ENCODE data around the gene MAPKAPK3.

MAPKAPK3 gene

DNA sequence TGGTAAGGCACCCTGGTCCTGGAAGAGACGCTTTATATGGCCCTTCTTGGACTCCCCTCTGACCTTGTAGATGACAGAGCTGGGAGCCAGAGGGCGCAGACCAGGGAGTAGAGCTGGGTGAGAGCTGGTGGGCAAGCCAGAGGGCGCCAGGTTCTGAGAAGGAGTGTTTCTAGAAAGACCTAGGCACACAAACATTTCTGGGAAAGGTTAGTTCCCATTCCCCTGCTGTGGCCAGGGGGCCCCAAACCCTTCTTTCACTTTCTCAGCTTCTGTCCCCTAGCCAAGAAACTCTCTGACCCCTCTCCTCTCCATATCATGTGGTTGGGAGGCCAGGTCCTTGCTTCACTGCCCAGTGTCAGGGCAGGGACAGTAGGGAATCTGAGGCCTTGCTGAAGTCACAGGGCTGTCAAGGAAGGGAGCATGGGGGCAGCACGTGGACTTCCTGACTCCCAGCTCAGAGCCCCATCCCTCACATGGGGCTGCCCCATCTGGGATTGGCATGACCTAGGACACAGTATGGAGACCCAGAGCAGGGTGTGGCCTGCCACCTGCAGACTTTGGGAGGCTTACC lies 44.1 kb upstream of the MAPKAPK3 start:
- H3K27me3 ChIP-seq (ENCODE audit: insufficient read depth, low read length, poor library complexity, severe bottlenecking) = no peaks in the 10 kb centered on the region
- no peak overlapping the region for H3K4me2 ChIP-seq (ENCODE audit: low read depth, low read length, poor library complexity, severe bottlenecking)
- no peaks in the 10 kb centered on the region for H3K36me3 ChIP-seq (ENCODE audit: insufficient read depth, low read length)
- no peak overlapping the region for H2AFZ ChIP-seq (ENCODE audit: low read length)
- no peaks in the 10 kb centered on the region for H3F3A ChIP-seq (ENCODE audit: low read depth)
- TF ChIP-seq, protein P1, sequence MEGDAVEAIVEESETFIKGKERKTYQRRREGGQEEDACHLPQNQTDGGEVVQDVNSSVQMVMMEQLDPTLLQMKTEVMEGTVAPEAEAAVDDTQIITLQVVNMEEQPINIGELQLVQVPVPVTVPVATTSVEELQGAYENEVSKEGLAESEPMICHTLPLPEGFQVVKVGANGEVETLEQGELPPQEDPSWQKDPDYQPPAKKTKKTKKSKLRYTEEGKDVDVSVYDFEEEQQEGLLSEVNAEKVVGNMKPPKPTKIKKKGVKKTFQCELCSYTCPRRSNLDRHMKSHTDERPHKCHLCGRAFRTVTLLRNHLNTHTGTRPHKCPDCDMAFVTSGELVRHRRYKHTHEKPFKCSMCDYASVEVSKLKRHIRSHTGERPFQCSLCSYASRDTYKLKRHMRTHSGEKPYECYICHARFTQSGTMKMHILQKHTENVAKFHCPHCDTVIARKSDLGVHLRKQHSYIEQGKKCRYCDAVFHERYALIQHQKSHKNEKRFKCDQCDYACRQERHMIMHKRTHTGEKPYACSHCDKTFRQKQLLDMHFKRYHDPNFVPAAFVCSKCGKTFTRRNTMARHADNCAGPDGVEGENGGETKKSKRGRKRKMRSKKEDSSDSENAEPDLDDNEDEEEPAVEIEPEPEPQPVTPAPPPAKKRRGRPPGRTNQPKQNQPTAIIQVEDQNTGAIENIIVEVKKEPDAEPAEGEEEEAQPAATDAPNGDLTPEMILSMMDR (conservative IDR thresholded peaks at IDR 0.05; ENCODE audit: low read length) = no peak
- TF ChIP-seq EZH2phosphoT487 (IDR thresholded peaks at IDR 0.05; ENCODE audit: borderline replicate concordance) = no peak
- H3K4me3 ChIP-seq (ENCODE audit: low read length, poor library complexity, severe bottlenecking) = no peak overlapping the region
- peaks cover 10% of the 10 kb centered on the region for H3K4me1 ChIP-seq (ENCODE audit: insufficient read depth, low read length, poor library complexity, severe bottlenecking)
- no peaks in the 10 kb centered on the region for H3K9me3 ChIP-seq (ENCODE audit: insufficient read depth, low read depth, low read length)
- no peak overlapping the region for H3K9ac ChIP-seq (ENCODE audit: low read depth, low read length, poor library complexity, severe bottlenecking)
- no peaks in the 10 kb centered on the region for H3K9me2 ChIP-seq (replicated peaks; ENCODE audit: low read depth, low read length)
- no peaks in the 10 kb centered on the region for H4K20me1 ChIP-seq (ENCODE audit: insufficient read depth, low read length, poor library complexity, severe bottlenecking)
- peaks cover 8% of the 10 kb centered on the region; the same call in 1 of the 2 replicates for H3K79me2 ChIP-seq (ENCODE audit: insufficient read depth, low read length)

DNA sequence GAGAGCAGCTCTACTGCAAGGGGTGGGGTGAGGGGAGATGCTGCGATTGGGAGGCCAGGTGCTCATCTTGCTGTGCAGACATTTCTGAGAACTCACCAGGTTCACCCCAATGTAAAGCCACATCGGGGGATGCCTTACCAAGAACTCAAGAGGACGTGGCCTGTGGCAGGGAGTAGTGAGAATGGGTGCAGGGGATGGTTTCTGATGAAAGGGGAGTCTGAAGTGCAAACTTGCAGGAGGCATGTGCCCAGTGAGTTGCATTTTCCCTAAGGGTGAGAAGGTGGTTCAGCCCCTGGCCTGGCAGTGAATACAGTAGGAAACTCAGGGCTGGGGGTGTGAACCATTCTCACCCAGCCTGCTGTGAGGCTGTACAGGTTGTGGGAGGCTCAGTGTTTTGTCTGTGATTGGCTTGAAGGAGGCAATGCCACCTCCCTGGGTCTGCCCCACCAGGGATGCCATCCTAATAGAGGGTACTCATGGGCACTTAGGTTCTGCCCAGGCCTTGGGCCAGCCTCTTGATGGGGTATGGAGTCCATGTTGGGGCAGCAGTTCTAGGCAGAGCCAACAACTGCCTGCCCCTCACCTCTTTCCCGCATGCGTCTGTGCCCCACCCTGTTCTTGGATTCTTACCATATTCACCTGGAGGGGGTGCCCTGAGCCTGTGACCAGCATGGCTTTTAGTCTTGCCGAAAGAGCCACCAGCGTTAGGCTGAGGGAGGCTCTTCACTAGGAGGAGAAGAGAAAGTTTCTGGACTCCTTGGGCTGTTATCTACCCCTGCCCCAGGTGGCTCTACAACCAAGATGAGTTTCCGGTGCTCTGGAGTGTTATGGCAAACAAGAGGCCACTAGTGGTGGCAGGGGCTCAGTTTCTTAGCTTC lies 43.1 kb upstream of the MAPKAPK3 start:
- no peak overlapping the region for H3K4me3 ChIP-seq (ENCODE audit: low read length, poor library complexity, severe bottlenecking)
- H3K79me2 ChIP-seq (ENCODE audit: insufficient read depth, low read length) = peaks cover 8% of the 10 kb centered on the region; the same call in 1 of the 2 replicates
- no peak overlapping the region for H3K4me2 ChIP-seq (ENCODE audit: low read depth, low read length, poor library complexity, severe bottlenecking)
- H3F3A ChIP-seq (ENCODE audit: low read depth) = no peaks in the 10 kb centered on the region
- H4K20me1 ChIP-seq (ENCODE audit: insufficient read depth, low read length, poor library complexity, severe bottlenecking) = no peaks in the 10 kb centered on the region
- no peak overlapping the region for H3K9ac ChIP-seq (ENCODE audit: low read depth, low read length, poor library complexity, severe bottlenecking)
- H3K4me1 ChIP-seq (ENCODE audit: insufficient read depth, low read length, poor library complexity, severe bottlenecking) = peaks cover 6% of the 10 kb centered on the region
- no peak for TF ChIP-seq EZH2phosphoT487 (IDR thresholded peaks at IDR 0.05; ENCODE audit: borderline replicate concordance)
- TF ChIP-seq, protein P1 (conservative IDR thresholded peaks at IDR 0.05; ENCODE audit: low read length) = no peak
- no peaks in the 10 kb centered on the region for H3K9me3 ChIP-seq (ENCODE audit: insufficient read depth, low read depth, low read length)
- no peaks in the 10 kb centered on the region for H3K27me3 ChIP-seq (ENCODE audit: insufficient read depth, low read length, poor library complexity, severe bottlenecking)
- no peaks in the 10 kb centered on the region for H3K9me2 ChIP-seq (replicated peaks; ENCODE audit: low read depth, low read length)
- no peak overlapping the region for H2AFZ ChIP-seq (ENCODE audit: low read length)
- H3K36me3 ChIP-seq (ENCODE audit: insufficient read depth, low read length) = no peaks in the 10 kb centered on the region

DNA sequence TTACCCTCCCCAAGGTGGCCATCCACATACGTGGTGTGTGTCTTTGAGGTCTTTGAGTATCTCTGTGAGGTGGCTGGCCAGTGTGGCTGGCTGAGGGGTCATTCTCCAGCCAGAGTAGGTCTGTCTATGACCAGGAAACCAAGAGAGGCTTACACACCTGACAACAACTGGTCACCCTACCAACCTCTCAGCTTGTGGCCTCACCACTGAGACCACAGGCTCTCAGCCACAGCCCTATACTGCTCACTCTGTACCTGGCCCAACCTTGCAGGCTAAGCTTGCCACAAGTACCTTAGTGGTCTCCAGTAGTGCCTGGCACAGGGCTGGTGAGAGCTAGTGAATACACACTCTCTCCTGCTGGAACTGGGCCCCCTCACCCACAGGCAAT lies 42.5 kb upstream of the MAPKAPK3 start:
- TF ChIP-seq EZH2phosphoT487 (IDR thresholded peaks at IDR 0.05; ENCODE audit: borderline replicate concordance) = no peak
- TF ChIP-seq, protein P1 (conservative IDR thresholded peaks at IDR 0.05; ENCODE audit: low read length) = no peak
- no peaks in the 10 kb centered on the region for H3K9me2 ChIP-seq (replicated peaks; ENCODE audit: low read depth, low read length)
- no peak overlapping the region for H3K4me2 ChIP-seq (ENCODE audit: low read depth, low read length, poor library complexity, severe bottlenecking)
- H2AFZ ChIP-seq (ENCODE audit: low read length) = no peak overlapping the region
- no peaks in the 10 kb centered on the region for H4K20me1 ChIP-seq (ENCODE audit: insufficient read depth, low read length, poor library complexity, severe bottlenecking)
- H3K4me1 ChIP-seq (ENCODE audit: insufficient read depth, low read length, poor library complexity, severe bottlenecking) = peaks cover 6% of the 10 kb centered on the region
- H3K9me3 ChIP-seq (ENCODE audit: insufficient read depth, low read depth, low read length) = no peaks in the 10 kb centered on the region
- H3K79me2 ChIP-seq (ENCODE audit: insufficient read depth, low read length) = peaks cover 8% of the 10 kb centered on the region; the same call in 1 of the 2 replicates
- H3K9ac ChIP-seq (ENCODE audit: low read depth, low read length, poor library complexity, severe bottlenecking) = no peak overlapping the region
- no peaks in the 10 kb centered on the region for H3K27me3 ChIP-seq (ENCODE audit: insufficient read depth, low read length, poor library complexity, severe bottlenecking)
- H3K4me3 ChIP-seq (ENCODE audit: low read length, poor library complexity, severe bottlenecking) = no peak overlapping the region
- H3K36me3 ChIP-seq (ENCODE audit: insufficient read depth, low read length) = no peaks in the 10 kb centered on the region
- H3F3A ChIP-seq (ENCODE audit: low read depth) = no peaks in the 10 kb centered on the region
